ENCODE measurements around the gene PHYKPL.
A peak's percentile ranks its signal among the peaks of the same experiment; 100 is the strongest.
"Not testable (repeated sequence)": the region's sequence is repeated elsewhere in the genome, so short reads cannot be mapped to it uniquely, and the experiment has no call there.

Gene PHYKPL

GRCh38 chr5:178207183-178207916 is 25.3 kb downstream of the PHYKPL start:
- DNase-seq (ENCODE audit: low read depth) = no peak

GRCh38 chr5:178206166-178207101 is 26.2 kb downstream of the PHYKPL start:
- no peak for DNase-seq (ENCODE audit: low read depth)

- DNase-seq (ENCODE audit: low read depth) = no peak
Observed at GRCh38 chr5:178205749-178206047, 26.9 kb downstream of the PHYKPL start.

GRCh38 chr5:178204935-178205748 is 27.5 kb downstream of the PHYKPL start:
- DNase-seq (ENCODE audit: low read depth) = peak; percentile 70

- peak; percentile 96 for DNase-seq (ENCODE audit: low read depth)
Observed at GRCh38 chr5:178204182-178204934, 28.2 kb downstream of the PHYKPL start, which contains the start of gene HNRNPAB. HNRNPAB (plus strand) TSS chr5:178204533; CDS start chr5:178204838, 305 bp downstream.

GRCh38 chr5:178203670-178204181 is 28.9 kb downstream of the PHYKPL start:
- no peak for DNase-seq (ENCODE audit: low read depth)

- DNase-seq (ENCODE audit: low read depth) = no peak
Observed at GRCh38 chr5:178202541-178202940, 30.1 kb downstream of the PHYKPL start.

- no peak for DNase-seq (ENCODE audit: low read depth)
Observed at GRCh38 chr5:178201927-178202235, 30.7 kb downstream of the PHYKPL start.

- no peak for DNase-seq (ENCODE audit: low read depth)
Observed at GRCh38 chr5:178201221-178201926, 31.2 kb downstream of the PHYKPL start.

- no peak for DNase-seq (ENCODE audit: low read depth)
Observed at GRCh38 chr5:178199581-178200434, 32.8 kb downstream of the PHYKPL start.

GRCh38 chr5:178198706-178199105 is 33.9 kb downstream of the PHYKPL start:
- DNase-seq (ENCODE audit: low read depth) = no peak

GRCh38 chr5:178198151-178198550 is 34.5 kb downstream of the PHYKPL start:
- not testable (repeated sequence) for DNase-seq (ENCODE audit: low read depth)

GRCh38 chr5:178196986-178197385 is 35.6 kb downstream of the PHYKPL start:
- DNase-seq (ENCODE audit: low read depth) = no peak

- no peak for DNase-seq (ENCODE audit: low read depth)
Observed at GRCh38 chr5:178196281-178196812, 36.3 kb downstream of the PHYKPL start.

- no peak for DNase-seq (ENCODE audit: low read depth)
Observed at GRCh38 chr5:178194026-178194425, 38.6 kb downstream of the PHYKPL start.

- no peak for DNase-seq (ENCODE audit: low read depth)
Observed at GRCh38 chr5:178193251-178193809, 39.3 kb downstream of the PHYKPL start.

GRCh38 chr5:178192787-178193186 is 39.8 kb downstream of the PHYKPL start:
- no peak for DNase-seq (ENCODE audit: low read depth)

GRCh38 chr5:178192244-178192643 is 40.4 kb downstream of the PHYKPL start:
- DNase-seq (ENCODE audit: low read depth) = no peak

- DNase-seq (ENCODE audit: low read depth) = no peak
Observed at GRCh38 chr5:178191661-178192060, 40.9 kb downstream of the PHYKPL start.

Measured in fibroblast of gingiva (primary cell).